Activated CD8-positive, alpha-beta memory T cell treated with anti-CD3 and anti-CD28 coated beads, Interleukin-2, amount 50 U/mL, for 48 hours (primary cell): Measurements from ENCODE around the gene TBC1D22A.
"Not testable (repeated sequence)": the region's sequence is repeated elsewhere in the genome, so short reads cannot be mapped to it uniquely, and the experiment has no call there.

Experiments used
- DNase-seq: peaks from one replicate; pipeline ENCODE4 v3.0.0-alpha.2; 2020

Gene TBC1D22A

GRCh38 chr22:47165338-47166032, 403.0 kb downstream of the TBC1D22A start:
- DNase-seq = no peak

GRCh38 chr22:47166033-47166404, 403.6 kb downstream of the TBC1D22A start:
- DNase-seq = no peak

GRCh38 chr22:47166446-47167016, 404.1 kb downstream of the TBC1D22A start:
- no peak for DNase-seq

- no peak for DNase-seq
Observed at GRCh38 chr22:47167056-47167455, 404.6 kb downstream of the TBC1D22A start.

GRCh38 chr22:47167921-47168320, 405.5 kb downstream of the TBC1D22A start:
- not testable (repeated sequence) for DNase-seq

GRCh38 chr22:47168441-47168840, 406.0 kb downstream of the TBC1D22A start:
- no peak for DNase-seq

- DNase-seq = no peak
Observed at GRCh38 chr22:47168900-47169800, 406.7 kb downstream of the TBC1D22A start.

GRCh38 chr22:47169801-47170140, 407.3 kb downstream of the TBC1D22A start:
- DNase-seq = no peak

GRCh38 chr22:47170511-47171440, 408.3 kb downstream of the TBC1D22A start:
- not testable (repeated sequence) for DNase-seq

GRCh38 chr22:47171441-47172221, 409.2 kb downstream of the TBC1D22A start:
- no peak for DNase-seq

- no peak for DNase-seq
Observed at GRCh38 chr22:47172771-47173534, 410.5 kb downstream of the TBC1D22A start.

- DNase-seq = no peak
Observed at GRCh38 chr22:47173535-47174021, 411.1 kb downstream of the TBC1D22A start.

- no peak for DNase-seq
Observed at GRCh38 chr22:47174096-47174495, 411.6 kb downstream of the TBC1D22A start.

GRCh38 chr22:47174671-47175112, 412.2 kb downstream of the TBC1D22A start:
- DNase-seq = no peak

GRCh38 chr22:47175151-47176025, 412.9 kb downstream of the TBC1D22A start:
- DNase-seq = no peak

- no peak for DNase-seq
Observed at GRCh38 chr22:47176026-47176389, 413.6 kb downstream of the TBC1D22A start.

GRCh38 chr22:47176573-47177333, 414.3 kb downstream of the TBC1D22A start:
- no peak for DNase-seq

GRCh38 chr22:47177334-47177815, 414.9 kb downstream of the TBC1D22A start:
- no peak for DNase-seq

GRCh38 chr22:47178339-47178738, 415.9 kb downstream of the TBC1D22A start:
- no peak for DNase-seq
